HepG2 (cell line): Measurements from ENCODE around the gene CD83. TPM values are rescaled to one million over a fixed set of nuclear protein-coding genes. Genes with fewer than 3 reads are reported as not detected.

Source experiments
- ATAC-seq: fragments of 200-7000 bp; cut with Tn5 transposase; 3 replicates; pipeline ENCODE4 v1.9.1; 2020; ENCODE audit warnings: mild to moderate bottlenecking, moderate library complexity
- BruUV-seq: library from RNA; stranded (reverse); fragments of 400-500 nt; replicated peaks from 2 replicates; lab custom pipeline; 2021; lab: Mats Ljungman, UMichigan
- CTCF ChIA-PET: fragments of 300-600 bp; formaldehyde crosslinking; extraction: SDS; loops from one replicate; lab custom pipeline; 2021; ENCODE audit warnings: low total read pairs, inconsistent platforms, low intra/inter-chr PET ratio; lab: Yijun Ruan, JAX
- POLR2A ChIA-PET: fragments of 350-600 bp; sonication (Branson Sonifier 250); formaldehyde crosslinking; loops from one replicate; lab custom pipeline; 2020; ENCODE audit warnings: antibody characterized with exemption, inconsistent platforms; lab: Yijun Ruan, JAX
- DNase-seq: peaks from one replicate; pipeline ENCODE4 v3.0.0-alpha.2; 2015; ENCODE audit warnings: low spot score
- FAIRE-seq: peaks from 3 replicates; lab custom pipeline; 2011; peaks lifted over from hg19 to GRCh38; lab: Jason Lieb, UNC
- H2AFZ ChIP-seq: one replicate; pipeline ENCODE4 v1.6.1; 2011; ENCODE audit warnings: low read length, inconsistent platforms
- H3K27ac ChIP-seq: fragments of 300-600 bp; 3 replicates; pipeline ENCODE4 v1.8.0; 2011; ENCODE audit warnings: mixed run types, mild to moderate bottlenecking, mixed read lengths, low read length, inconsistent platforms; ENCODE audit not compliant: insufficient read depth; ENCODE audit errors: extremely low read length
- H3K27me3 ChIP-seq, 2 experiments: fragments of 200-600 bp in 1 of 2; 2 replicates in 1 of 2; 3 replicates in 1 of 2; pipeline versions ENCODE4 v1.6.0 to v1.8.0; 2011; ENCODE audit warnings: low read length in 2 of 2, mild to moderate bottlenecking in 2 of 2, moderate library complexity in 2 of 2, inconsistent platforms in 1 of 2; ENCODE audit not compliant: insufficient read depth in 2 of 2, control insufficient read depth in 1 of 2
- H3K36me3 ChIP-seq, 2 experiments: fragments of 200-600 bp in 1 of 2; replicated peaks in 1 of 2; 2 replicates in 1 of 2; 3 replicates in 1 of 2; pipeline versions ENCODE4 v1.5.1 to v1.8.0; 2011; ENCODE audit warnings: low read length in 2 of 2, inconsistent platforms in 1 of 2; ENCODE audit not compliant: insufficient read depth in 2 of 2, control insufficient read depth in 1 of 2
- H3K4me1 ChIP-seq: 2 replicates; pipeline ENCODE4 v1.5.1; 2012; ENCODE audit warnings: low read length, inconsistent platforms; ENCODE audit not compliant: insufficient read depth
- H3K4me2 ChIP-seq: 2 replicates; pipeline ENCODE4 v1.6.0; 2011; ENCODE audit warnings: low read depth, low read length, inconsistent platforms
- H3K4me3 ChIP-seq, 3 experiments: fragments of 200-600 bp in 1 of 3; sonication (generic), shearing (Covaris generic) in 1 of 3; replicated peaks in 1 of 3; 2 replicates each; pipeline ENCODE4 v1.5.1; 2011 to 2016; ENCODE audit warnings: low read length in 3 of 3, inconsistent platforms in 2 of 3, low read depth in 2 of 3, mild to moderate bottlenecking in 2 of 3, control low read depth in 1 of 3, mixed read lengths in 1 of 3; ENCODE audit not compliant: insufficient read depth in 1 of 3
- H3K79me2 ChIP-seq: one replicate; pipeline ENCODE4 v1.6.1; 2011; ENCODE audit warnings: low read length, inconsistent platforms; ENCODE audit not compliant: insufficient read depth
- H3K9ac ChIP-seq: 2 replicates; pipeline ENCODE4 v1.6.0; 2011; ENCODE audit warnings: mild to moderate bottlenecking, low read depth, low read length, inconsistent platforms; ENCODE audit not compliant: insufficient read depth
- H3K9me3 ChIP-seq: 2 replicates; pipeline ENCODE4 v1.5.1; 2012; ENCODE audit warnings: mild to moderate bottlenecking, low read length
- H4K20me1 ChIP-seq: 2 replicates; pipeline ENCODE4 v1.6.0; 2011; ENCODE audit warnings: inconsistent platforms, mild to moderate bottlenecking, low read length, moderate library complexity; ENCODE audit not compliant: insufficient read depth
- GMEB2 ChIP-seq: IDR thresholded peaks from 2 replicates; pipeline ENCODE4 v1.6.1; 2016; ENCODE audit warnings: missing biosample characterization, missing genetic modification reagents, low read depth
- THAP9 ChIP-seq: sonication (generic); formaldehyde crosslinking; IDR thresholded peaks from 2 replicates; pipeline ENCODE4; 2020; ENCODE audit warnings: missing genetic modification reagents, mild to moderate bottlenecking, borderline replicate concordance
- ZNF17 ChIP-seq: sonication (generic); formaldehyde crosslinking; IDR thresholded peaks from 2 replicates; pipeline ENCODE4 v1.5.0; 2020; ENCODE audit warnings: mild to moderate bottlenecking, missing genetic modification reagents
- WGBS: methylation state at CpG from one replicate; pipeline ENCODE4 v1.1.6; 2017; ENCODE audit warnings: low lambda C conversion rate; 5-methylcytosine and 5-hydroxymethylcytosine counted together
- in situ Hi-C: cut with HindIII; loops from 2 replicates; pipeline ENCODE4 v1.10.0; 2017; ENCODE audit warnings: low pct_unique_long_range_greater_than_20kb; ENCODE audit not compliant: extremely low pct_ligation_motif_present
- intact Hi-C: fragments of 100-400 bp; cut with micrococcal nuclease; formaldehyde crosslinking; loops from one replicate; pipeline ENCODE4 v1.10.0; 2022; ENCODE audit not compliant: unreplicated experiment
- polyA plus RNA-seq, 8 experiments: library from polyadenylated mRNA; depleted of rRNA in 3 of 8; stranded (reverse) in 7 of 8; unstranded in 1 of 8; fragments of >200 nt; fragmentation: Illumina TruSeq in 4 of 8; extraction: Trizol in 4 of 8; gene quantifications; 2 replicates each; pipeline versions ENCODE4 v1.2.1 to v1.2.3, GENCODE V29; 2011 to 2016; ENCODE audit warnings: low read depth in 4 of 8, missing spikeins in 1 of 8, mixed read lengths in 1 of 8; ENCODE audit not compliant: insufficient read depth in 1 of 8
- total RNA-seq, 5 experiments: library from RNA; depleted of rRNA; stranded (reverse); fragments of >200 nt; fragmentation: Illumina TruSeq; extraction: Trizol; gene quantifications; 2 replicates each; pipeline ENCODE4 v1.2.3, GENCODE V29; 2016; ENCODE audit warnings: low read depth in 1 of 5

CD83 gene
- total and polyA plus RNA-seq, 2 of the 13 experiments (the other 11 are each of a cell fraction or from before 2014, with no cell fraction given): 0.46 to 2.3 TPM

- no peak for TF ChIP-seq THAP9
- TF ChIP-seq GMEB2 (CRISPR knock-in tag): no peak
- TF ChIP-seq, all 625 proteins: peak for 0
These were observed 8.2 kb upstream of the CD83 start (continued) for GRCh38 chr6:14109411-14109826.

GRCh38 chr6:14110001-14110818, 7.4 kb upstream of the CD83 start:
- no TSS peak for BruUV-seq
- H3K4me1 ChIP-seq: no peaks in the 10 kb centered on the region
- in situ Hi-C loops (no loop called here), intact Hi-C loops (no loop called here)
- no peaks in the 10 kb centered on the region for H4K20me1 ChIP-seq
- no peak for DNase-seq
- H3K36me3 ChIP-seq: no peaks in the 10 kb centered on the region
- ATAC-seq: no peak
- CTCF ChIA-PET: no interaction called here
- no peak for TF ChIP-seq ZNF17 (CRISPR knock-in tag)
- TF ChIP-seq, all 625 proteins: peak for 0
- Histone ChIP-seq H3K79me2 (no peaks in the 10 kb centered on the region), H3K4me2 (no peak overlapping the region), H3K27me3 (peaks cover 4 to 8% of the 10 kb centered on the region in 2 experiments; a peak in 4 of 5 replicates), H2AFZ (no peak overlapping the region), H3K27ac (no peak overlapping the region), H3K9ac (no peak overlapping the region), H3K9me3 (peaks cover 15% of the 10 kb centered on the region), H3K4me3 (no peak overlapping the region)
- POLR2A ChIA-PET: no interaction called here
- 25% methylated on average over 11 of the region's 11 CpGs for WGBS
- FAIRE-seq: no peak
